Esophagus muscularis mucosa (tissue), 4 donors: Measurements from ENCODE around the gene TSEN2. TPM values are rescaled to one million over a fixed set of nuclear protein-coding genes. Genes with fewer than 3 reads are reported as not detected.

Source experiments
- DNase-seq: peaks from one replicate; pipeline ENCODE4 v3.0.0-alpha.2; 2017; ENCODE audit errors: extremely low spot score
- H3K27ac ChIP-seq, 4 donors: fragments of 200-600 bp; sonication (generic); replicated peaks in 1 of 4; 1 replicate in 3 of 4; 2 replicates in 1 of 4; pipeline ENCODE4 v1.5.1; 2016 to 2019; ENCODE audit warnings: mild to moderate bottlenecking in 1 of 4
- H3K27me3 ChIP-seq, 4 donors: fragments of 200-600 bp; sonication (generic); one replicate each; pipeline versions ENCODE4 v1.5.1 to v1.6.0; 2016 to 2019
- H3K36me3 ChIP-seq, 4 donors: fragments of 200-600 bp; sonication (generic); one replicate each; pipeline ENCODE4 v1.5.1; 2016 to 2019
- H3K4me1 ChIP-seq, 4 donors: fragments of 200-600 bp; sonication (generic); one replicate each; pipeline ENCODE4 v1.5.1; 2016 to 2019
- H3K4me3 ChIP-seq, 4 donors: fragments of 200-600 bp; sonication (generic); 1 replicate in 2 of 4; 2 replicates in 2 of 4; pipeline ENCODE4 v1.5.1; 2016 to 2019; ENCODE audit warnings: mild to moderate bottlenecking in 4 of 4, moderate library complexity in 1 of 4
- H3K9me3 ChIP-seq, 4 donors: fragments of 200-600 bp; sonication (generic); 1 replicate in 3 of 4; 2 replicates in 1 of 4; pipeline ENCODE4 v1.5.1; 2016 to 2019
- EP300 ChIP-seq: sonication (generic); formaldehyde crosslinking; IDR thresholded peaks from one replicate; pipeline ENCODE4 v1.6.1; 2017; ENCODE audit warnings: antibody characterized with exemption
- POLR2A ChIP-seq: fragments of 450-650 bp; IDR thresholded peaks from one replicate; pipeline ENCODE4 v1.6.1; 2017; ENCODE audit warnings: antibody characterized with exemption, moderate library complexity, mild to moderate bottlenecking, low read depth
- POLR2AphosphoS5 ChIP-seq, 2 donors: sonication (generic); formaldehyde crosslinking; IDR thresholded peaks; one replicate each; pipeline ENCODE4 v1.6.1; 2017; ENCODE audit warnings: antibody characterized with exemption in 2 of 2
- WGBS: methylation state at CpG from one replicate; pipeline ENCODE4 v1.1.5; 2018; 5-methylcytosine and 5-hydroxymethylcytosine counted together
- intact Hi-C: fragments of 100-400 bp; cut with DNase I; formaldehyde crosslinking; loops from one replicate; pipeline ENCODE4 v1.15.1; 2023
- total RNA-seq, 4 donors: library from RNA; depleted of rRNA; stranded (reverse); fragments of >200 nt; gene quantifications; one replicate each; pipeline versions ENCODE4 v1.1.0 to v1.2.1, GENCODE V29; 2016
- TF ChIP-seq, protein P1 (sequence below), 3 experiments: fragments of 200-600 bp in 2 of 3; fragments of 450-650 bp in 1 of 3; sonication (generic) in 2 of 3; IDR thresholded peaks; one replicate each; pipeline ENCODE4 v1.5.1; 2017 to 2019; ENCODE audit warnings: antibody characterized with exemption in 3 of 3, mild to moderate bottlenecking in 2 of 3, moderate library complexity in 1 of 3

Gene TSEN2
- total RNA-seq, 4 donors from 2014 or later, result 17.6 to 20.4 (median 19.4) TPM

DNA sequence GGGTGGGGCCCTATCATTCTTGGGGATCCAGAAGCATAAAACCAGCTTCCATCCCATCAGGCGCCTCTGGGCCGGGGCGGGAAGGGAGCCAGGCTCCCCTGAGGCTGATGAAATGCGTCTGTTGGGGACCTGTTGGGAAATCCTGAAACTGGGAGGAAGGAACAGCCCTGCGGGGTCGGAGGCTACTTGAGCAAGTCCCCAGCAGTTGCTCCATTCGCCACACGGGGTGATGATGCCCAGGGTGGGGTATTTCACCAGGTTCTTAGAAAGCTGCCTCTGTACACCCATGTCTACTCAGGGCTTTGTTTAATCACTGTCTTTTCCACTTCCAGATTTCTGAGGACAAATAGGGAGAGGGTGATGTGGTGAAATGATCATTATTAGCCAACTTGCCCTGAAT is 25.4 kb upstream of the TSEN2 start:
- Histone ChIP-seq H3K4me1 (peaks cover 0 to 10% (median 0%) of the 10 kb centered on the region in 4 donors), H3K4me3 (no peak overlapping the region), H3K9me3 (no peaks in the 10 kb centered on the region), H3K36me3 (no peaks in the 10 kb centered on the region), H3K27me3 (peaks cover 0 to 4% (median 0%) of the 10 kb centered on the region in 4 donors), H3K27ac (no peak overlapping the region)
- intact Hi-C loops, result no loop called here
- TF ChIP-seq, protein P1, sequence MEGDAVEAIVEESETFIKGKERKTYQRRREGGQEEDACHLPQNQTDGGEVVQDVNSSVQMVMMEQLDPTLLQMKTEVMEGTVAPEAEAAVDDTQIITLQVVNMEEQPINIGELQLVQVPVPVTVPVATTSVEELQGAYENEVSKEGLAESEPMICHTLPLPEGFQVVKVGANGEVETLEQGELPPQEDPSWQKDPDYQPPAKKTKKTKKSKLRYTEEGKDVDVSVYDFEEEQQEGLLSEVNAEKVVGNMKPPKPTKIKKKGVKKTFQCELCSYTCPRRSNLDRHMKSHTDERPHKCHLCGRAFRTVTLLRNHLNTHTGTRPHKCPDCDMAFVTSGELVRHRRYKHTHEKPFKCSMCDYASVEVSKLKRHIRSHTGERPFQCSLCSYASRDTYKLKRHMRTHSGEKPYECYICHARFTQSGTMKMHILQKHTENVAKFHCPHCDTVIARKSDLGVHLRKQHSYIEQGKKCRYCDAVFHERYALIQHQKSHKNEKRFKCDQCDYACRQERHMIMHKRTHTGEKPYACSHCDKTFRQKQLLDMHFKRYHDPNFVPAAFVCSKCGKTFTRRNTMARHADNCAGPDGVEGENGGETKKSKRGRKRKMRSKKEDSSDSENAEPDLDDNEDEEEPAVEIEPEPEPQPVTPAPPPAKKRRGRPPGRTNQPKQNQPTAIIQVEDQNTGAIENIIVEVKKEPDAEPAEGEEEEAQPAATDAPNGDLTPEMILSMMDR (IDR thresholded peaks at IDR 0.05), result no peak
- TF ChIP-seq POLR2AphosphoS5 (IDR thresholded peaks at IDR 0.05) (no peak), EP300 (no peak)
- WGBS, result 80% methylated on average over 8 of the region's 8 CpGs
- no peak for DNase-seq

DNA sequence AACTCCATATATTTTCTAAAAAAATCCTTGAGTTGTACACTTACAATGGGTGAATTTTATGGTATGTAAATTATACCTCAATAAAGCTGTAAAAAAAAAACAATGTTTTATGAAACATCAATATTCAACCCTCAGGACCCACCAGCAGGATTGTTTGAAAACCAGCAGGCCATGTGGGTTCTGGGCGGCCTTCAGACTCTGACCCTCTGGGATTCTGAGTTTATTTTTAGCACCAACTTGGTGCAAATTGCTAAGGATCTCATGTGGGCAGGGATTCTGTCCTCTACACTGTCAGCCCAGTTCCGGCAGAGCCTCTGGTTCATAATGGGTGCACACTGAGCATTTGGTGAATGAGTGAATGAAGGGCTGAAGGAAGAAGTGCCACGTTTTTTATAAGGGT is 24.2 kb upstream of the TSEN2 start:
- DNase-seq, result no peak
- Histone ChIP-seq H3K4me1 (peaks cover 0 to 10% (median 0%) of the 10 kb centered on the region in 4 donors), H3K27me3 (peaks cover 0 to 4% (median 0%) of the 10 kb centered on the region in 4 donors), H3K27ac (no peak overlapping the region), H3K36me3 (no peaks in the 10 kb centered on the region), H3K4me3 (no peak overlapping the region), H3K9me3 (no peaks in the 10 kb centered on the region)
- 82% methylated on average over 3 of the region's 3 CpGs for WGBS
- intact Hi-C loops, result no loop called here
- TF ChIP-seq POLR2AphosphoS5 (IDR thresholded peaks at IDR 0.05) (no peak), EP300 (no peak), POLR2A (no peak)
- TF ChIP-seq, protein P1 (IDR thresholded peaks at IDR 0.05), result no peak

DNA sequence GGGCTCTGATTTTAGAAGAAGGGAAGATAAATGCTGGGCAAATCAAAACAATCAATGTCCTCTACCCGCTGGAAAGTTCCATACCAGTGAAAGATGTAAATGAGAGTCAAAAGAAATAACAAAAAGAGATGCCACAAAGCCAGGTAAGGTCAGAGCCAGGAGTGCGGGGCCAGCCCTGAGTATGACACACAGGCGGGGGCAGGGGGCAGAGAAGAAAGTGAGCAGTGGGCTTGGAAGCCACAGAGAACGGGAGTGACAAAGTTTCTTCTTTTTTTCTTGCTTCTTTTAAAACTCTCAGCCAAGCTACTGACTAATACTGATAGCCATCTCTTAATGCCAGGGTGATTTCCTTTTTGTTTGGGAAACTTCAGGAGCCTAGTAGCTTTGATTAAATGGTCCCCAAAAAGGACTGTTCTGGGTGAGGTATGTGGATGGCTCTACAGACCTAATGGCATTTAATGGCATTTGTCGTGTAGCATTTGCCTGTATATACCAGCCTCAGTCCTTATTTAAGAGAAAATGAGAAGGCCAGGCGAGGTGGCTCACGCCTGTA is 23.1 kb upstream of the TSEN2 start:
- H3K36me3 ChIP-seq, result no peaks in the 10 kb centered on the region
- no peak overlapping the region for H3K27ac ChIP-seq
- 87% methylated on average over 7 of the region's 7 CpGs for WGBS
- peaks cover 0 to 8% (median 0%) of the 10 kb centered on the region in 4 donors for H3K27me3 ChIP-seq
- no peak for DNase-seq
- H3K4me1 ChIP-seq, result peaks cover 0 to 10% (median 0%) of the 10 kb centered on the region in 4 donors
- intact Hi-C loops, result no loop called here
- TF ChIP-seq, protein P1 (IDR thresholded peaks at IDR 0.05), result no peak
- no peak for TF ChIP-seq POLR2A
- H3K4me3 ChIP-seq, result no peak overlapping the region
- no peaks in the 10 kb centered on the region for H3K9me3 ChIP-seq

DNA sequence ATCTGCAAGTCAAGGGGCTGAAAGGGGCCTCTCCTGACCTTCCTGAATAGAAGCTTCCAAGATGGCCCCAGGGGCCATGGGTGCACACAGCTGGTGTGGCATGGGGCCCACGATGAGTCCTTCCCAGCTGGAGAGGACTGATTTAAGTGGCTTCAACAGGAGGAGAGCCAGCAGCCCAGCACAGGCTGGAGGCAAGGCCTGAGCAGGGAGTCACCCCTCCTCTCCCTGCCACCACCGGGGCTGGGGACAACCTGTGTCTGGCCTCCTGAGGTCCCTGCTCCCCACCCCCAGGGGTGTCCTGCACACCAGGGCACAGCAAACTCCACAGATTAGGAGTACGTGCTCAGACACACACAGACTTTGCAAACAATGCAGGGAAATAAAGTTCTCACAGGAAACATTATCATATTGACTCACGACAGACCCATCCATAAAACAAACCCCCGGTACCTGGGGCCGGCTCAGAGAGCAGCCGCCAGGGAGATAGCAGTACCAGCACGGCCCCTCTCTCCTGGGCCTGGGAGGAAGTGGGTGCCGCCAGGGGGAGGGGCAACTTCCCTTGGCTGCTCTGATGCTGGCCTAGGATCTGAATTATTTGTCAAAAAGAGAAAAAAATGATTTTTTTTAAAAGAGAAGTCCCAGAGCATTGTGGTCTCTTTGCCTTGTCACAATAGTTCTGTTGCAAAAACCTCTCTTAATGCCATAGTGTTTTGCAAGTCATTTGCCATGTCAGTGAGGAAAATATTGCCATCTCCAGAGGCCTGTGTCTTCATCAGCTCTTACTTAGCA is 21.9 kb upstream of the TSEN2 start:
- WGBS, result 60% methylated on average over 9 of the region's 9 CpGs
- Histone ChIP-seq H3K27ac (no peak overlapping the region), H3K36me3 (no peaks in the 10 kb centered on the region), H3K4me1 (peaks cover 0 to 10% (median 0%) of the 10 kb centered on the region in 4 donors), H3K9me3 (no peaks in the 10 kb centered on the region), H3K4me3 (no peak overlapping the region), H3K27me3 (peaks cover 0 to 8% (median 0%) of the 10 kb centered on the region in 4 donors)
- DNase-seq, result no peak
- TF ChIP-seq POLR2A (no peak), POLR2AphosphoS5 (IDR thresholded peaks at IDR 0.05) (no peak), EP300 (no peak)
- TF ChIP-seq, protein P1 (IDR thresholded peaks at IDR 0.05), result no peak
- intact Hi-C loops, result no loop called here
